Keratinocyte (primary cell): ENCODE results near the gene KCNE1. TPM values are rescaled to one million over a fixed set of nuclear protein-coding genes. Genes with fewer than 3 reads are reported as not detected.

ENCODE experiments used
- DNase-seq: peaks from one replicate; pipeline ENCODE4 v3.0.0-alpha.2; 2011; ENCODE audit warnings: low read depth, missing footprints, low spot score
- FAIRE-seq: peaks from 2 replicates; lab custom pipeline; 2011; peaks lifted over from hg19 to GRCh38; lab: Jason Lieb, UNC
- H2AFZ ChIP-seq: 2 replicates; pipeline ENCODE4 v1.6.0; 2012; ENCODE audit warnings: low read length, control low read depth, inconsistent platforms; ENCODE audit not compliant: control insufficient read depth
- H3K27ac ChIP-seq: 2 replicates; pipeline ENCODE4 v1.5.1; 2011; ENCODE audit warnings: low read length; ENCODE audit not compliant: control insufficient read depth, insufficient read depth
- H3K27me3 ChIP-seq: 3 replicates; pipeline ENCODE4 v1.6.0; 2011; ENCODE audit warnings: low read length; ENCODE audit not compliant: control insufficient read depth, insufficient read depth; ENCODE audit errors: extremely low read depth
- H3K36me3 ChIP-seq, 2 experiments: 2 replicates in 1 of 2; 3 replicates in 1 of 2; pipeline ENCODE4 v1.5.1; 2011; ENCODE audit warnings: low read length in 2 of 2, mild to moderate bottlenecking in 1 of 2; ENCODE audit not compliant: control insufficient read depth in 2 of 2, insufficient read depth in 2 of 2; ENCODE audit errors: extremely low read depth in 1 of 2
- H3K4me1 ChIP-seq: 3 replicates; pipeline ENCODE4 v1.5.1; 2011; ENCODE audit warnings: low read length; ENCODE audit not compliant: control insufficient read depth, insufficient read depth; ENCODE audit errors: extremely low read depth
- H3K4me2 ChIP-seq: 3 replicates; pipeline ENCODE4 v1.6.0; 2011; ENCODE audit warnings: low read depth, low read length; ENCODE audit not compliant: control insufficient read depth, insufficient read depth; ENCODE audit errors: extremely low read depth
- H3K4me3 ChIP-seq, 3 experiments: fragments of 200-600 bp in 1 of 3; sonication (generic) in 1 of 3; 2 replicates in 2 of 3; 3 replicates in 1 of 3; pipeline ENCODE4 v1.5.1; 2011 to 2016; ENCODE audit warnings: low read length in 3 of 3, mild to moderate bottlenecking in 3 of 3, control low read depth in 2 of 3, inconsistent platforms in 1 of 3, low read depth in 1 of 3, mixed read lengths in 1 of 3, mixed run types in 1 of 3, moderate library complexity in 1 of 3; ENCODE audit not compliant: control insufficient read depth in 2 of 3, insufficient read depth in 2 of 3; ENCODE audit errors: extremely low read depth in 1 of 3
- H3K79me2 ChIP-seq: 2 replicates; pipeline ENCODE4 v1.6.0; 2012; ENCODE audit warnings: low read length; ENCODE audit not compliant: control insufficient read depth, insufficient read depth
- H3K9ac ChIP-seq: 3 replicates; pipeline ENCODE4 v1.6.0; 2011; ENCODE audit warnings: low read length; ENCODE audit not compliant: control insufficient read depth, insufficient read depth; ENCODE audit errors: extremely low read depth
- H3K9me1 ChIP-seq: 3 replicates; pipeline ENCODE4 v1.6.0; 2011; ENCODE audit warnings: low read length; ENCODE audit not compliant: control insufficient read depth, insufficient read depth; ENCODE audit errors: extremely low read depth
- H3K9me3 ChIP-seq: 2 replicates; pipeline ENCODE4 v1.5.1; 2012; ENCODE audit warnings: low read depth, low read length; ENCODE audit not compliant: control insufficient read depth
- H4K20me1 ChIP-seq: 3 replicates; pipeline ENCODE4 v1.6.0; 2011; ENCODE audit warnings: low read length; ENCODE audit not compliant: control insufficient read depth, insufficient read depth; ENCODE audit errors: extremely low read depth
- EZH2 ChIP-seq: IDR thresholded peaks from one replicate; pipeline ENCODE4 v1.6.1; 2012; ENCODE audit warnings: inconsistent platforms, mild to moderate bottlenecking, low read length, moderate library complexity
- dilution Hi-C: fragments of 300-500 bp; cut with MboI; formaldehyde crosslinking; loops from one replicate; pipeline ENCODE4 v1.7.0; 2020; ENCODE audit warnings: low sequenced_read_pairs; ENCODE audit not compliant: extremely low pct_ligation_motif_present
- polyA plus RNA-seq, 5 experiments: library from polyadenylated mRNA; depleted of rRNA in 3 of 5; stranded (reverse) in 3 of 5; stranded (forward) in 1 of 5; unstranded in 1 of 5; fragments of >200 nt; gene quantifications; 1 replicate in 1 of 5; 2 replicates in 3 of 5; 3 replicates in 1 of 5; pipeline versions ENCODE4 v1.2.1 to v1.2.3, GENCODE V29; 2011 to 2012; ENCODE audit warnings: missing spikeins in 2 of 5, low read depth in 1 of 5, low replicate concordance in 1 of 5
- TF ChIP-seq, protein P1 (sequence below), 3 experiments: IDR thresholded peaks in 1 of 3; conservative IDR thresholded peaks in 1 of 3; optimal IDR thresholded peaks in 1 of 3; 2 replicates in 2 of 3; 3 replicates in 1 of 3; pipeline versions ENCODE3 to v1.5.1; 2011; ENCODE audit warnings: low read length in 3 of 3, mild to moderate bottlenecking in 3 of 3, moderate library complexity in 2 of 3, control low read depth in 1 of 3, inconsistent platforms in 1 of 3; ENCODE audit not compliant: insufficient read depth in 2 of 3; ENCODE audit errors: extremely low read depth in 1 of 3

KCNE1 gene
- polyA plus RNA-seq, 1 donor (not counting 4 experiments of a cell fraction or from before 2014, with no cell fraction given) = 0.08 TPM

DNA sequence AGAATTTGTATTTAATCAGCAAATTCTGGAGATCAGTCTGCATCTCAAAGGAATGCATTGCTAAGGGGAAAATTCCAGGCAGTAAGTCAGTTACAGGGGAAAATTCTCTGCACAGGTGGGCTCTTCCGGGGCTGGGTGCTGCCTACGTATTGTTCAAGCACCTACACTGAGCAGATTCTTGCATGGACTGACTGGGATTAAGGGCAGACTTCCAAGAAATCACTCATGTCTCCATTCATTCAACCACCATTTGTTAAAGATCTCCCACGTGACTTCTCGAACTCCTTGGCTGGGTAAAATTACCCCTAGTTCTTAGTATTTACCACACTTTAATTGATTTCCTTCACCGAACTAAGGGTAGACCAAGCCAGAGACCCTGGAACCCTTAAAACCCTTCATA is 28.2 kb upstream of the KCNE1 start:
- Histone ChIP-seq H3K27ac (no peak overlapping the region), H3K9ac (no peak overlapping the region), H3K4me2 (no peak overlapping the region), H2AFZ (no peak overlapping the region), H4K20me1 (no peaks in the 10 kb centered on the region), H3K36me3 (no peaks in the 10 kb centered on the region), H3K27me3 (no peaks in the 10 kb centered on the region), H3K9me3 (no peaks in the 10 kb centered on the region), H3K4me3 (no peak overlapping the region), H3K9me1 (no peaks in the 10 kb centered on the region), H3K79me2 (no peaks in the 10 kb centered on the region), H3K4me1 (peaks cover 14% of the 10 kb centered on the region)
- FAIRE-seq = no peak
- TF ChIP-seq, protein P1, sequence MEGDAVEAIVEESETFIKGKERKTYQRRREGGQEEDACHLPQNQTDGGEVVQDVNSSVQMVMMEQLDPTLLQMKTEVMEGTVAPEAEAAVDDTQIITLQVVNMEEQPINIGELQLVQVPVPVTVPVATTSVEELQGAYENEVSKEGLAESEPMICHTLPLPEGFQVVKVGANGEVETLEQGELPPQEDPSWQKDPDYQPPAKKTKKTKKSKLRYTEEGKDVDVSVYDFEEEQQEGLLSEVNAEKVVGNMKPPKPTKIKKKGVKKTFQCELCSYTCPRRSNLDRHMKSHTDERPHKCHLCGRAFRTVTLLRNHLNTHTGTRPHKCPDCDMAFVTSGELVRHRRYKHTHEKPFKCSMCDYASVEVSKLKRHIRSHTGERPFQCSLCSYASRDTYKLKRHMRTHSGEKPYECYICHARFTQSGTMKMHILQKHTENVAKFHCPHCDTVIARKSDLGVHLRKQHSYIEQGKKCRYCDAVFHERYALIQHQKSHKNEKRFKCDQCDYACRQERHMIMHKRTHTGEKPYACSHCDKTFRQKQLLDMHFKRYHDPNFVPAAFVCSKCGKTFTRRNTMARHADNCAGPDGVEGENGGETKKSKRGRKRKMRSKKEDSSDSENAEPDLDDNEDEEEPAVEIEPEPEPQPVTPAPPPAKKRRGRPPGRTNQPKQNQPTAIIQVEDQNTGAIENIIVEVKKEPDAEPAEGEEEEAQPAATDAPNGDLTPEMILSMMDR (optimal IDR thresholded peaks at IDR 0.05 in 1 of 3, IDR thresholded peaks at IDR 0.05 in 1 of 3, conservative IDR thresholded peaks at IDR 0.05 in 1 of 3; ENCODE audit: extremely low read depth in 1 of 3, insufficient read depth in 2 of 3, low read length in 3 of 3) = no peak
- no peak for TF ChIP-seq EZH2
- DNase-seq = no peak
- dilution Hi-C loops = no loop called here

DNA sequence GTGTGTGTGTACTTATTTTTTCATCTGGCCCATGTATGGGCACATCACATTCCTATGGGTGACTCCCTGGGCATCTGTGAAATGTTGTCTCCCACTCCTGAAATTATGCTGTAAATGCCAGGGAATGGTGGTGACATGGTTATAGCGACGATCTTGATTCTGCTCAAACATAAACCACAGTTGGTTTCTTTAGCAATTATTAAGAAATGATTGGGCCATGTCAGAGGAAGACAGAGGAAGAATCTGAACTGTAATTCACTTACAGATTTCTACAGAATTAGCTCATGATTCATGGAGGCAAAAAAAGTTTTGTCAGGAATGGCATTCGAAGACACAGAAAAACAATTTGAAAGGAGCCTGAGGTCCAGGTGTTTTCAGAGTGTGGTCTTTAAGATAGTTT is 25.8 kb upstream of the KCNE1 start:
- no peak for TF ChIP-seq EZH2
- TF ChIP-seq, protein P1 (optimal IDR thresholded peaks at IDR 0.05 in 1 of 3, IDR thresholded peaks at IDR 0.05 in 1 of 3, conservative IDR thresholded peaks at IDR 0.05 in 1 of 3; ENCODE audit: extremely low read depth in 1 of 3, insufficient read depth in 2 of 3, low read length in 3 of 3) = no peak
- Histone ChIP-seq H3K4me2 (no peak overlapping the region), H3K4me3 (no peak overlapping the region), H3K4me1 (peaks cover 10% of the 10 kb centered on the region), H4K20me1 (no peaks in the 10 kb centered on the region), H3K79me2 (no peaks in the 10 kb centered on the region), H3K27me3 (no peaks in the 10 kb centered on the region), H3K36me3 (no peaks in the 10 kb centered on the region), H3K27ac (no peak overlapping the region), H3K9me1 (no peaks in the 10 kb centered on the region), H3K9me3 (no peaks in the 10 kb centered on the region), H2AFZ (no peak overlapping the region), H3K9ac (no peak overlapping the region)
- FAIRE-seq = no peak
- dilution Hi-C loops = no loop called here
- DNase-seq = no peak
